Mesenchymal stem cell (in vitro differentiated cells and primary cell): ENCODE data around the gene PPP1R2.

ENCODE experiments used
- DNase-seq: peaks from one replicate; pipeline ENCODE4 v3.0.0-alpha.2; 2013
- H2AFZ ChIP-seq: one replicate; pipeline ENCODE4 v1.6.1; 2013; ENCODE audit warnings: low read depth, mild to moderate bottlenecking, control low read depth, inconsistent platforms, low read length, moderate library complexity
- H2AK5ac ChIP-seq: 2 replicates; pipeline ENCODE4 v1.6.1; 2013; ENCODE audit warnings: low read length, moderate library complexity, mild to moderate bottlenecking, inconsistent platforms; ENCODE audit not compliant: severe bottlenecking
- H2BK120ac ChIP-seq: one replicate; pipeline ENCODE4 v1.6.1; 2013; ENCODE audit warnings: low read depth, mild to moderate bottlenecking, inconsistent platforms, low read length, moderate library complexity
- H2BK12ac ChIP-seq, 2 experiments: one replicate each; pipeline ENCODE4 v1.6.1; 2013; ENCODE audit warnings: inconsistent platforms in 2 of 2, low read length in 2 of 2, mild to moderate bottlenecking in 2 of 2, moderate library complexity in 2 of 2, control low read depth in 1 of 2
- H2BK15ac ChIP-seq: one replicate; pipeline ENCODE4 v1.6.1; 2013; ENCODE audit warnings: mild to moderate bottlenecking, low read depth, inconsistent platforms; ENCODE audit not compliant: poor library complexity, severe bottlenecking
- H2BK5ac ChIP-seq: 2 replicates; pipeline ENCODE4 v1.6.1; 2013; ENCODE audit warnings: low read depth, mild to moderate bottlenecking, low read length, control low read depth, inconsistent platforms; ENCODE audit not compliant: poor library complexity, severe bottlenecking
- H3K14ac ChIP-seq, 2 experiments: one replicate each; pipeline ENCODE4 v1.6.1; 2013; ENCODE audit warnings: inconsistent platforms in 2 of 2, low read length in 2 of 2, control low read depth in 1 of 2, mild to moderate bottlenecking in 1 of 2, moderate library complexity in 1 of 2
- H3K18ac ChIP-seq, 2 experiments: one replicate each; pipeline ENCODE4 v1.6.1; 2013; ENCODE audit warnings: inconsistent platforms in 2 of 2, low read length in 2 of 2, control low read depth in 1 of 2, low read depth in 1 of 2, mild to moderate bottlenecking in 1 of 2
- H3K23ac ChIP-seq, 2 experiments: one replicate each; pipeline ENCODE4 v1.6.1; 2013; ENCODE audit warnings: inconsistent platforms in 2 of 2, low read length in 2 of 2, mild to moderate bottlenecking in 2 of 2, moderate library complexity in 2 of 2, control low read depth in 1 of 2
- H3K27ac ChIP-seq: 2 replicates; pipeline ENCODE4 v1.5.1; 2013; ENCODE audit warnings: mild to moderate bottlenecking, moderate library complexity, low read length, control low read depth, inconsistent platforms; ENCODE audit not compliant: poor library complexity, severe bottlenecking
- H3K27me3 ChIP-seq, 2 experiments: 2 replicates each; pipeline versions ENCODE4 v1.6.1 to v1.7.0; 2013; ENCODE audit warnings: low read length in 2 of 2, mild to moderate bottlenecking in 2 of 2, moderate library complexity in 2 of 2, control low read depth in 1 of 2, inconsistent platforms in 1 of 2; ENCODE audit not compliant: control insufficient read depth in 1 of 2, insufficient read depth in 1 of 2
- H3K36me3 ChIP-seq, 2 experiments: 2 replicates each; pipeline versions ENCODE4 v1.6.1 to v1.7.0; 2013; ENCODE audit warnings: low read length in 2 of 2, control low read depth in 1 of 2, inconsistent platforms in 1 of 2, low read depth in 1 of 2, mild to moderate bottlenecking in 1 of 2; ENCODE audit not compliant: insufficient read depth in 2 of 2, control insufficient read depth in 1 of 2
- H3K4ac ChIP-seq, 2 experiments: one replicate each; pipeline ENCODE4 v1.6.1; 2013; ENCODE audit warnings: inconsistent platforms in 2 of 2, low read length in 2 of 2, mild to moderate bottlenecking in 2 of 2, moderate library complexity in 2 of 2, control low read depth in 1 of 2, low read depth in 1 of 2
- H3K4me1 ChIP-seq: 2 replicates; pipeline ENCODE4 v1.6.1; 2013; ENCODE audit warnings: low read depth, low read length, control low read depth; ENCODE audit not compliant: control insufficient read depth, insufficient read depth
- H3K4me2 ChIP-seq: 2 replicates; pipeline ENCODE4 v1.6.1; 2013; ENCODE audit warnings: low read length, mild to moderate bottlenecking, inconsistent platforms; ENCODE audit not compliant: poor library complexity, severe bottlenecking
- H3K4me3 ChIP-seq, 2 experiments: 2 replicates each; pipeline versions ENCODE4 v1.5.1 to v1.7.0; 2013; ENCODE audit warnings: low read length in 2 of 2, mild to moderate bottlenecking in 2 of 2, control low read depth in 1 of 2, low read depth in 1 of 2; ENCODE audit not compliant: insufficient read depth in 1 of 2
- H3K79me1 ChIP-seq: replicated peaks from 2 replicates; pipeline ENCODE4 v1.6.1; 2013; ENCODE audit warnings: mild to moderate bottlenecking, control low read depth, low read length, inconsistent platforms; ENCODE audit not compliant: poor library complexity, severe bottlenecking
- H3K9ac ChIP-seq: 2 replicates; pipeline ENCODE4 v1.7.0; 2013; ENCODE audit warnings: mild to moderate bottlenecking, low read length, moderate library complexity
- H3K9me3 ChIP-seq: 2 replicates; pipeline ENCODE4 v1.7.0; 2013; ENCODE audit warnings: mild to moderate bottlenecking, low read length; ENCODE audit not compliant: control insufficient read depth
- H4K8ac ChIP-seq: one replicate; pipeline ENCODE4 v1.6.1; 2013; ENCODE audit warnings: inconsistent platforms, mild to moderate bottlenecking, low read length, moderate library complexity
- H4K91ac ChIP-seq: one replicate; pipeline ENCODE4 v1.6.1; 2013; ENCODE audit warnings: mild to moderate bottlenecking, low read length, inconsistent platforms
- WGBS: methylation state at CpG from one replicate; pipeline ENCODE4 v1.1.7; 2013; ENCODE audit warnings: mixed read lengths; 5-methylcytosine and 5-hydroxymethylcytosine counted together

The PPP1R2 gene

DNA sequence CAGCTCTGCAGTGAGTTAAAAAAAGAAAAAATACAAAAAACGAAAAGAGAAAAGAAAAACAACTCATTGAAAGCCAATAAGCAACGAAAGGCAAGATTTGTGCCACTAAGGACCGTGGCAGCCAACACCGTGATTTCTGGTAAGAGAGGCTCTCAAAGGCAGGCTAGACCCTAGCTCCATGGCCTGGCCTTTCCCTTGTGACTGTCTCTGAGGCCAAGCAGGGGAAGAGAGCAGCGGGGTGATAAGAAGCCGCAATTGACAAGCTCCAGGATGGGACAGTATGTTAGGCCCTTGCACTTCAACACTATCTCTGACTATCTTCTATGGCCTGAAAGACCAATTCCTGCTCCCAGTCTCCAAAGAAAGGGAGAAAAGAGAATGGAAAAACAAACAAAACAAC lies 28.2 kb upstream of the PPP1R2 start:
- no peak overlapping the region for H2BK15ac ChIP-seq
- H3K18ac ChIP-seq, result no peak overlapping the region
- H3K4me3 ChIP-seq, result no peak overlapping the region
- H4K8ac ChIP-seq, result no peak overlapping the region
- H3K79me1 ChIP-seq, result no peaks in the 10 kb centered on the region
- H3K27ac ChIP-seq, result no peak overlapping the region
- no peak overlapping the region for H2BK120ac ChIP-seq
- H3K9ac ChIP-seq, result no peak overlapping the region
- peaks cover 0 to 51% of the 10 kb centered on the region in 2 experiments for H3K36me3 ChIP-seq
- DNase-seq, result no peak
- H3K4me2 ChIP-seq, result no peak overlapping the region
- peaks cover 2% of the 10 kb centered on the region for H3K4me1 ChIP-seq
- H3K4ac ChIP-seq, result no peak overlapping the region
- WGBS, result 84% methylated on average over 6 of the region's 6 CpGs
- no peak overlapping the region for H3K14ac ChIP-seq
- no peak overlapping the region for H2AFZ ChIP-seq
- H3K27me3 ChIP-seq, result peaks cover 0 to 9% of the 10 kb centered on the region in 2 experiments
- H2AK5ac ChIP-seq, result no peak overlapping the region
- no peak overlapping the region for H3K23ac ChIP-seq
- no peak overlapping the region for H2BK12ac ChIP-seq
- no peak overlapping the region for H4K91ac ChIP-seq
- no peak overlapping the region for H2BK5ac ChIP-seq
- peaks cover 9% of the 10 kb centered on the region for H3K9me3 ChIP-seq

DNA sequence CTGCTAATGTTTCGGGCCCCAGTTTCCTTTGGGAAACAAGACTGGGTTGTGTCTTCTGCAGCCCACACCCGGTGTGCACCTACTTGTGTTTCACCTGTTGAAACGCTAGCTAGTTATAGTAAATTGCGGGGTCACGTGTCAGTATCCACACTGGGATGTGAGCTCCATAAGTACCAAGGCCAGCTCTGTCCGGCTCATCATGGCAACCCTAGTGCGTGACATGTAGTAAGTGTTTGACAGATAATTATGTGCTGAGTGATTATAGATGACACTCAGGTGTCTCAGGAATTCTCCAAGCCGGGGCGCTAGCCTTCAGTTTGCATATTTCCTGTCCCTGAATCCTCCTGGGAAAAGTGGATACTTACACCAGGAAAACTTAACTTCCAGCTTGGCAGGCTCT lies 27.8 kb upstream of the PPP1R2 start:
- Histone ChIP-seq H3K14ac (no peak overlapping the region), H3K79me1 (no peaks in the 10 kb centered on the region), H3K4me3 (no peak overlapping the region), H3K4ac (no peak overlapping the region), H3K18ac (no peak overlapping the region), H3K4me1 (peaks cover 2% of the 10 kb centered on the region), H2AK5ac (no peak overlapping the region), H2BK5ac (no peak overlapping the region), H3K23ac (no peak overlapping the region), H3K9me3 (peaks cover 9% of the 10 kb centered on the region), H2BK120ac (no peak overlapping the region), H2BK12ac (no peak overlapping the region), H2BK15ac (no peak overlapping the region), H3K9ac (no peak overlapping the region), H3K27me3 (peaks cover 0 to 9% of the 10 kb centered on the region in 2 experiments), H2AFZ (no peak overlapping the region), H4K91ac (no peak overlapping the region), H4K8ac (no peak overlapping the region), H3K4me2 (no peak overlapping the region), H3K27ac (no peak overlapping the region), H3K36me3 (peaks cover 0 to 47% of the 10 kb centered on the region in 2 experiments)
- DNase-seq, result no peak
- WGBS, result 89% methylated on average over 9 of the region's 9 CpGs

DNA sequence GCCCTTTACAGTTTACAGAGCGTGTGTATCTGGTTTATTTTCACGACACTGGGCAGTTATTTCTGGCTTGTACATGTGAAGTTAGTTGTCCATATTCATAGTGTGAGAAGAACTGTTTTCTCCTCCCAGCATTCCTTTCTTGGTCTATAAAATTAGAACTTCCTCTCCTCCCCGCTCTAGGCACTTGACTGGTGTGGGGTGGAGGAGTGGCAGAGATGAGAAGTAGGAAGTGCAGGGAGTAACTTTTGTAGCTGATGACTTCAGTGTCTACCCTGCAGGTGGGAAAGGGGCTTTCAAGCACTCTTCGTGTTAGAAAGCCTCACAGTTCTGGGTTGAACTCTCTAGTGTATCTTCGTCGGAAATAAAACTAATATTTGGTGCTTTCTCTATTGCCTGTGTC lies 27.2 kb upstream of the PPP1R2 start:
- Histone ChIP-seq H2AK5ac (no peak overlapping the region), H3K4ac (no peak overlapping the region), H3K4me3 (no peak overlapping the region), H3K4me2 (no peak overlapping the region), H3K9me3 (peaks cover 9% of the 10 kb centered on the region), H4K91ac (no peak overlapping the region), H2BK15ac (no peak overlapping the region), H3K23ac (no peak overlapping the region), H2BK120ac (no peak overlapping the region), H3K14ac (no peak overlapping the region), H3K27me3 (peaks cover 3 to 9% of the 10 kb centered on the region in 2 experiments), H2AFZ (no peak overlapping the region), H4K8ac (no peak overlapping the region), H2BK5ac (no peak overlapping the region), H3K18ac (no peak overlapping the region), H3K79me1 (no peaks in the 10 kb centered on the region), H2BK12ac (no peak overlapping the region), H3K4me1 (peaks cover 2% of the 10 kb centered on the region), H3K9ac (no peak overlapping the region), H3K27ac (no peak overlapping the region), H3K36me3 (peaks cover 0 to 46% of the 10 kb centered on the region in 2 experiments)
- DNase-seq, result no peak
- WGBS, result 86% methylated on average over 6 of the region's 6 CpGs

DNA sequence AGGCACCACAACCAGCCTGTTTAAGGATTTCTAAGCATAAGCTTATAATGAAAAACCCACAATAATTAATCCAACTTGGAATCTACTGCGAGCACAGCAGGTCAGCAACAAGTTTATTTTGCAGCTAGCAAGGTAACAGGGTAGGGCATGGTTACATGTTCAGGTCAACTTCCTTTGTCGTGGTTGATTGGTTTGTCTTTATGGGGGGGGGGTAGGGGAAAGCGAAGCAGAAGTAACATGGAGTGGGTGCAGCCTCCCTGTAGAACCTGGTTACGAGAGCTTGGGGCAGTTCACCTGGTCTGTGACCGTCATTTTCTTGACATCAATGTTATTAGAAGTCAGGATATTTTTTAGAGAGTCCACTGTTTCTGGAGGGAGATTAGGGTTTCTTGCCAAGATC lies 25.5 kb upstream of the PPP1R2 start:
- H3K14ac ChIP-seq, result no peak overlapping the region
- no peak overlapping the region for H2BK5ac ChIP-seq
- no peak overlapping the region for H3K4me2 ChIP-seq
- no peak overlapping the region for H3K18ac ChIP-seq
- H4K91ac ChIP-seq, result no peak overlapping the region
- no peak overlapping the region for H2AK5ac ChIP-seq
- peaks cover 0 to 33% of the 10 kb centered on the region in 2 experiments for H3K36me3 ChIP-seq
- WGBS, result 88% methylated on average over 5 of the region's 5 CpGs
- no peak overlapping the region for H2BK120ac ChIP-seq
- no peak overlapping the region for H3K9ac ChIP-seq
- no peak overlapping the region for H4K8ac ChIP-seq
- no peaks in the 10 kb centered on the region for H3K9me3 ChIP-seq
- H3K27ac ChIP-seq, result no peak overlapping the region
- H3K27me3 ChIP-seq, result peaks cover 3 to 4% of the 10 kb centered on the region in 2 experiments
- no peak overlapping the region for H2BK12ac ChIP-seq
- H3K79me1 ChIP-seq, result no peaks in the 10 kb centered on the region
- no peak overlapping the region for H2BK15ac ChIP-seq
- DNase-seq, result no peak
- H3K23ac ChIP-seq, result no peak overlapping the region
- H3K4me1 ChIP-seq, result no peaks in the 10 kb centered on the region
- H3K4ac ChIP-seq, result no peak overlapping the region
- no peak overlapping the region for H3K4me3 ChIP-seq
- no peak overlapping the region for H2AFZ ChIP-seq
